Nucleus accumbens (tissue), 56 donors: ENCODE results near the gene STK32C.
"Not testable (repeated sequence)": the region's sequence is repeated elsewhere in the genome, so short reads cannot be mapped to it uniquely, and the experiment has no call there.

Experiments used
- DNase-seq, 56 donors: peaks; one replicate each; lab custom pipeline; 2025; lab: John Stamatoyannopoulos, UW

The STK32C gene

DNA sequence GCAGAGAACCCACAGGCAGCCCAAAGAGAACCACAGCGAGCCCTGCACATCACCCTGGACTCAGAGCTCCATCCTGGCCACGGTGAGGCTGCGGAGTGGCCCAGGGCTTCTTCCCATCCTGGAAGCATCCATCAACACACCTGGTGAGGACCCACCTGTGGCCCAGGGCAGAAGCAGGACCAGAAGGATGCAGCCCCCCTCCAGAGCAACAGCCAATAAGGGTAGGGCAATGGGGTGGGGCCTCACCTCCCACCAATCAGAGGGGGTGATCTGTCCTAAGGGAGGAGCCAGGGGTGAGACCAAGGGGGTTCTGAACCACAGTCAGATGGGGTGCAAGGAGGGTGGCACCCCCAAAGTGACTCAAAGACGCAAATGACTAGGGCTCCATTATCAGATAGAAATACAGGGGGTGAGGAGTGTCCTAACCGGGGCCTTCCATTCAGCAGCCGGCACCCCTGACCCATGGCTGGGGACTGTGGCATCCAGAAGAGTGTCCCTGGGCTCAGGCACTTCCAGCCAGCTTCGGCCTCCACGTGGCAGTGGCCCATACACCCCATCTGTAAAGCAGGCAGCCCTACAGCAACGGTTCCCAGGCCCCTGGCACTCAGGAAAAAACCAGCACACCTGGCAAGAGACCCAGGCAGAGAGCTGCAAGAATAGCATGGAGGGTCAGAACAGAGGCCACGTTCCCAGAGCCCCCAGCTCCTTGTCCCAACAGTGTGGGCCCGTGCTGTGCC lies 36.9 kb downstream of the STK32C start:
- DNase-seq: no peak

DNA sequence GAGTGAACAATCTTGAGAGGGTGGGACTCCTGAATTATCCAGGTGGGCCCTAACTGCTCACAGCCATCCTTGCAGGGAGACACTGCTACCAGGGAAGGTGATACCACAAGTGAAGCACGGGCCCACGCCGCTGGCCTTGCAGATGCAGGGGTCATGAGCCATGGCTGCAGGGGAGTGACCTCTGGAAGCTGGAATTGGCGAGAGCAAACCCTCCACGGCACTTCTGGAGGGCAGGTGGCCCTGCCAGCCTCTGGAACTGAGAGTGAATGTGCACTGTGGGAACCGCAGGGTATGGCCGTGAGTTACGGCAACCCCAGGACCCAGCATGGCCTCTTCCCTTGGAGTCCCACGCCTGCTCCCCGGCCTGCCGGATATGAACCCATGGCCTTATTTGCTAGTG lies 37.5 kb downstream of the STK32C start:
- no peak for DNase-seq

DNA sequence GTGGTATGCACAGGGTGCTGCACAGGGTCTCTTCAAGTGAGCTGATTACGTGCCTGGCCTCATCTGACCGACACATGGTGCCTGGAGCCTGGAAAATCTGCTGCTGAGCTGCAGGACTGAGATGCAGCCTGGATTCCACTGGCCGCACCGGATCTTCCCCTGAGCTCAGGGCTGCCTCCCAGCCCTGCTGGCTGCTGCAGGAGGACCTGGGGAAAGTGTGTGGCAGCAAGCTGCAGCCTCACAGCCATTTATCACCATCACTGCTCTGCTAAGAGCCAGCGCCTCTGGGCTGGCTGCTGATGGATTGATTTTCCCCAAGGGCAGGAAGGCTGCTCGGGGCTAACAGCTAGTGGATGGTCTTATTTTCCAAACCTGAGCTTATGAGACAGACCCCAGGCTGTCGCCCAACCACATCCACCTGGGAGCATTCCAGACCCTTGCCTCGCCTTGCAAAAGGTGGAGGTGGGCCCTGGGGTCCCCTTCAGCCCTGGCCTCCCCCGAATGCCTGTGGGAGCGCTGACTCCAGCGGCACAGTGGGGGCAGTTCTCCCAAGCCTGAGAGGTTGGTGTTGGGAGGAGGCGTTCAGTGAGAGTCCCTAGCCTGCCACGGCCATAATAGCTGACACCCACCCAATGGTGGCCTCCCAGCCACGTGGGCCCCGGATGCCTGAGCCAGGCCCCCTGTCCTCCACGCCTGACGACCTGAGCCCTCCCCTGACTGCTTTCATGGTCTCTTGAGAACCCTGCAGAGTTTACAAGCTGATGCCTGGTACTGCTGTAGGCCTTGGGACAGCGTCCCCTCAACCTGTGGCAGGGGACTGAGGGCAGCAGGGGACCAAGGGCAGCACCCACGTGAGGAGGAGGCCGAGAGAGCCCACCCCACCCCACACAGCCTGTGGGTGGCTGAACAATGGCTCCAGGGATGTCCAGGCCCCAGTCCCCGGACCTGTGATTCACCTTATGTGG lies 38.2 kb downstream of the STK32C start:
- DNase-seq: no peak

DNA sequence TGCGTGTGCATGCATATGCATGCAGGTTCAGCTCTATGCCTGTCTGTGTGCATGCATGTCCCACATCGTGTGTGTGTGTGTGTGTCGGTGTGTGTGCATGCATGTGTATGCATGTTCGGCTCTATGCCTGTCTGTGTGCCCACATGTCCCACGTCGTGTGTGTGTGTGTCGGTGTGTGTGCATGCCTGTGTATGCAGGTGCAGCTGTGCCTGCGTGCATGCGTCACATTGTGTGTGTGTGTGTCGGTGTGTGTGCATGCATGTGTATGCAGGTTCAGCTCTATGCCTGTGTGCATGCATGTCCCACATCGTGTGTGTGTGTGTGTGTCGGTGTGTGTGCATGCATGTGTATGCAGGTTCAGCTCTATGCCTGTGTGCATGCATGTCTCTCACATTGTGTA lies 39.8 kb downstream of the STK32C start:
- not testable (repeated sequence) for DNase-seq

DNA sequence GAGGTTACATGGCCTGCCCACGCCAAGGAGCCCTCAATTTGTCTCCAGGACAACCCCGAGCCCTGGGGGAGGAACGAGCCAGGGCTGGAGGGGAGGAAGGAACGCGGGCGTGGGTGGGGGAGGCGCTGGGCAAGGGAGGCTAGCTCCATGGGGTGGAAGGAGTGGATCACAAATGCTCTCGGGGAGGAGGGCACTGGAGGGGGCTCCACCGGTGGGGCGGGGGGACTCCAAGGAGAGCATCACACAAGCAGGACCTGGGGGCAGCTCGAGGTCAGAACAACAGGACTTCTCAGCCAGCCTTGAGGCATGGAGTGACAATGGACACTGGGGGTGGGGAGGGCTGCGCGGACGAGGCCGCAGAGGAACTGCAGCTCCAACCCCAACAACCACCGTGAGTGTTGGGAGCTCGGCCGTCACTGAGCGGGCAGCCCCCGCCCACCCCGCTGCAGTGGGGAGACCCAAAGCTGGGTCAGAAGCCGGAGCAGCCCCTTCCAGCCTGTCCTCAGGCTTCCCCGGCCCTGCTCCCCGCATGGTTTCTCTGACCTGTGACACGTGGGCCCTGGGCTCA lies 41.1 kb downstream of the STK32C start:
- no peak for DNase-seq

DNA sequence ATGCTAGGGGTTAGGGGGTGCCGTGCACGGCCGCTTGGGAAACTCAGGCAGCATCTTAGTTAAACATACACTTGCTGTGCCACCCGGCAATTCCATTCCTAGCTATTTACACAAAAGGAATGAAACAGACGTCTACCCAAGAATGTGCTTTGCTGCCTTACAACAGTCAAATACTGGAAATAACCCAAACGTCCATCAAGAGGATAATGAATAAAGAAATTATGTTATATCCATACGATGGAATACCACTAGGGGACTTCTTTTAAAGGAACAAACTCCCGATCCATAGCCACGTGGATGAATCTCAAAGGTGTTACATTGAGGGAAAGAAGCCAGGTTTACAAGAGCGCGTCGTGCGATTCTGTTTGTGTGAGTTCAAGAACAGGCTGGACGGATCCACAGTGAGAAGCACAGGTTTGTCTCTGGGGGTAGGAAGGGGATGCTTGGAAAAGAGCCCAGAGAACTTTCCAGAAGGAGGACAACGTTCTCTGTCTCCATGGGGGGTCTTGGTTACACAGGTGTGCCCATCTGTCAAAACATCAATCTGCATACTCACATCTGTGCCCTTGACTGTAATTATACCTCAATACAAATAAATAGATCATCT lies 41.8 kb downstream of the STK32C start:
- DNase-seq: no peak

DNA sequence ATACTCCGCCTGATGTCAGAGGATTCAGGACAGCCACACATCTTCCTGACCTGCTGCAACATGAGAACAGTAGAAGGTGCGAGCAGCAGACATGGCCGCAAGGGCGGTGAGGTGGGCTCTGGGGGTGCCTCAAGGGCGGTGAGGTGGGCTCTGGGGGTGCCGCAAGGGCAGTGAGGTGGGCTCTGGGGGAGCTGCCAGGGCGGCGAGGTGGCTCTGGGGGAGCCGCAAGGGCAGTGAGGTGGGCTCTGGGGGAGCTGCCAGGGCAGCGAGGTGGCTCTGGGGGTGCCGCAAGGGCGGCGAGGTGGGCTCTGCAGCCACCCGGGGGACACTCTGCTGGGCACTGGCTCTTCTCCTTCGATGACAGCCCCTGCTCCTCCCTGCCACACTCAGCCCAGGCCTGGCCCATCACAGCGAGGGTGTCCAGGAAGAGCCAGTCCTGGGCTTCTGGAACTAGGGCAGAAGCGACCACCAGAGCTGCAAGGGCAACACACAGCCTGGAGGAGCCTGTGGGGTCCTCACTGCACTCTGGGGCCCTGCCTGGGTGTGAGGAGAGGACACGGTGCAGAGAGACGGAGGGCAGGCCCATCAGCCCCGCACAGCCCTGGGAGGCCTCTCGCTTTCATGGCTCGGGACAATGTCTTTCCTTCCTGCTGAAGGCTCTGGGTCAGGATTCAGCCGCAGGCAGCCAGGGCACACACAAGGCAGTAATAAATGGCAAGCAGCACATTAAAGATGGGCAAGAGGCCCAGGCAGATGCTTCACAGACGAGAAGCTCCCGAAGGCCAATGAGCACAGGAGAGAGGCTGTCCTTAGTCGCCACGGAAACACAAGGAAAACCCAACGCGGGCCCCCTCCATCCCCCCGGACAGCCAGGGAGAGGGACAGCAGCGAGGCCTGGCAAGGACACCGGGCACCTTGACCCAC lies 42.5 kb downstream of the STK32C start:
- peak in 1 of 56 donors; percentile 29 for DNase-seq

DNA sequence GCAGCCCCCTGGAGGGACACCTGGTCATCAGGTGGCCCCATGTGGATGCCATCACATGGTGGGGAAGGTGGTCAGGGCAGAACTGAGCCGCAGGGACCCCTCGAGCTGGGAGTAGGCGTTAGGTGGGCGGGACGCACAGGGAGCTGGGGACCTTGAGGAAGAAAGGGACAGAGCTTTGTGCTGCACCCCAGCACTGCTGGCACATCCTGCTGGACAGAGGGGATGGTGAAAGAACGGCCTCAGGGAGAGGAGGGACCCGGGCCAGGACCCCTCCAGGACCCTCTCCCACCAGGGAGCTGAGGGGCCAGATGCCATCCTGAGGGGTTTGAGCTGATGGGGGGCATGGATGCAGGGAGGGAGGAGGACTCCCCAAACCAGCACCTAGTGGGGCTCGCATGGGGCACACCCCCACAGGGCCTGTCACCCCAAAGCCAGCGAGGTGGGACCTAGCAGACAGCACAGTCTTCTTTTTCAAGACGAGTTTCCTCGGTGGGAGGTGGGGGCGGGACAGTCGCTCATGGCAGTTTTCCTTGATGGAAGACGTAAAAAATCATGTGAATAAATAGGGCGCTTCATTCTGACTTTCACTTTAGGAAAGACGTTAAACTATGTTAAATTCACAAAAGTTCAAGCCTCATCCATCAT lies 43.3 kb downstream of the STK32C start:
- DNase-seq: no peak

DNA sequence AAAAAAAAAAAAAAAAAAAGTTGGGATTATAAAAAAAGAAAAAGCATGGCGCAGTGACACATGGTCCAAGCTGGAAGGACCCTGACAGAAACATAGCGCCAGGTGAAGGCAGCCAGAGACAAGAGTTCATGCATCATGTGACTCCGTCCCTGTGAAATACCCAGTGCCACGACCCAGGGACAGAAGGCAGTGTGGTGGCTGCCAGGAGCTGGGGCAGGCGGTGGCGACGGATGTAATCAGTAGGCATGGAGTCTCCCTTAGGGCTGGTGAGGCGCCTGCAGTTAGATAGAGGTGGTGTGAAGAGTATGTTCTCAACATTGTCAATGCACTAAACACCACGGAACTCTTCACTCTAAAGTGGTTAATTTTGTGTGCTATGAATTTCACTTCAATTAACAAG lies 43.9 kb downstream of the STK32C start:
- no peak for DNase-seq

DNA sequence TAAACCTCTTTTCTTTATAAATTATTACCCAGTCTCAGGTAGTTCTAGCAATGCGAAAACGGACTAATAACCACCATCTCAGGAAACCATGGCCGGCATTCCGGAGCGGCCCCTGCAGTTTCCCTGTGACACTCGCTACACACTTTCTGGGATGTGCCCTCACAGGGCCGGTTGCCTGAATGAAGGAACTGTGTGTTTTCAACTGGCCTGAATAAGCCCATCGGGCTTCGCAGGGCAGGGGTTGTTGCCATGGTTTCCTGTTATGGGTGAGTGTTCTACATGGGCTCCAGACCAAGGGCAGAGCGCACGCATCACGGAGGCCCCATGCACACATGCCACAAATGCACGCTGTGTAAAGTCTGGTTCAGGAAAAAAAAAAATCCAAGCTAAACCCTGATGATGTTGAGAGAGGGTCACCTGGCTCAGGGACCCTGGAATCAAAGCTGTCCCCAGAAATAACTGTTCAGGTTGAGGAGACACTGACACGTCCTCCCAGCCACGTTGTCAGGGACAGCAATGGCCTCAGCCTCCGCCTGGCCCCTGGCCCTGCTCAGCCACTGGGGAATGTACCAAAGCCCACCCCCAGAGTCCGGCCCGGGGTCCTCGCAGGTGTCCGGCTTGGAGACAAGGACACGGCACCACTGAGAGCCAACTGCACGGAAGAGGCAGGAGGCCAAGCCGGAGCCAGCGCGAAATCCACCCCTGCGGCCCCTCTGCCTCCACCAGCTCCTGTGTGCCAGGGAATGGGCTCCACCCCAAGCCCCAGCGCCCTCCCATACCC lies 47.9 kb downstream of the STK32C start:
- no peak for DNase-seq

DNA sequence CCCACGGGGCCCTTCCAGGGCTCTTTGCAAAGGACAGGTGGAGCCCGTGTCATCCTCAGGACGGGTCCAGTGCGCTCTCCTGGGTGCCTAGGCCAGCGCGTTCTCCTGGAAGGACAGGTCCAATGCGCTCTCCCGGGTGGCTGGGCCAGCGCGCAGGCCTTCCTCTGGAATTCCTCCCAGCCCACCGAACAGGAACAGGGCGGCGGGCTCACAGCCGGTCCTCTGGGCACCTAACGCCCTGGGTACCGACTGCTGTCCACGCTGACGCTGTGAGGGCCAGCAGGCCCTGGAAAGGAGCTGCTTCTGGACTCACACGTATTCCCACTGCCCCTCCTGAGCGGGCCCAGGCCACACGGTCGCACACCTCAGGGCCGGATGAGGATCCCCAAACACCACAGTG lies 49.3 kb downstream of the STK32C start:
- DNase-seq: no peak

DNA sequence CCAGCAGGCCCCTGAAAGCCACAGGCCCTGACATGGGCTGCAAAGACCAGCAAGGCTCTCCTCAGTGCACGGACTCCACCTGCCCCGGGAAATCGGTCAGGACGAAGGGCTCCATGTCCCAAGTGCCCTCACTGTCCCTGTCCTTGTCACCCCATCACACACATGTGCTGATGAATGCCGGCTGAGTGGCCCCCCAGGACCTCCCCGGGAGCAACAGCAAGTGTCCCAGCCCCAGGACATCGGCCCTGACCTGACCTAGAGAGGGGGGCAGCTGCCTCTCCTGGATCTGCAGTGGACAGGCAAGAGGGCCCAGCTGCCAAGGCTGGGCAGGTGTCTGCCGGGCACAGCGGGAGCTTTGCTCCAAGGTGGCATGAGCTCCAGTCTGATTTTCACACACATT lies 49.8 kb downstream of the STK32C start:
- no peak for DNase-seq

DNA sequence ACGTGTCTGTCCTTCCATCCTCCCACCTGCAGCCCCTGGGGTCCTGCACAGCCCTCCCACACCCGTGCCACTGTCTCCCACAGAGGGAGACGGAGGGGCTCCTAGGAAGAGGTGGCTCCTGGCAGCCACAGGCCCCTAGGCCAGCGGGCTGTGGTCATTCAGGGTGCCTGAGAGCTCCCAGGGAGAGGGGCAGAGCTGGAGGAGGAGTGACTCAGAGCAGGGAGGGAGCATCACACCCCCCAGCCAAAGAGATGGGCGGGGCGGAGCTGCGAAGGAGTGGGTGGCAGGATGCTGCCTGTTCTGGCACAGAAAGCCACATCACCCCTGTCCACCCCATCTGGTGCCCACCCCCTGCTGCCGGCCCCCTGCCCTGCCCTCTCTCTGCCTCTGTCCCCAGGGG lies 50.5 kb downstream of the STK32C start:
- peak in 15 of 56 donors; percentile 9 to 60 (median 25) for DNase-seq

DNA sequence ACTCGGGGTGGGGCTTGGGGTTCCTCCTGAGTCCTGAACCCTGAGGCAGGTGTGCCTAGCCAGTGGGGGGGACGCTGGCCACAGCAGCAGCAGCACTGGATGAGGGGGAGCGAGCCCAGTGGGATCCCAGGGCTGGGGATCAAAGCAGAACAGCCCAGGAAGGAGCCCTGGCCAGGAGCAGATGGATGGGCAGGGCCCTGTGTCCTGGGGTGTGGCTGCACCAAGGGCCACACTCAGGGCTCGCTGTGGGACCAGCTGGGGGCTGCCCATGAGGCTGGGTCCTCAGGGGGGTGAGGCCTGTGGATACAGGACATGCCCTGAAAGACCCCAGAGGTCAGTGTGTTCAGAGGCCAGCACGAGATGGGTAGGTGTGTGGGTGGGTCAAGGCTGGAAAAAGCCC lies 50.9 kb downstream of the STK32C start:
- DNase-seq: no peak

DNA sequence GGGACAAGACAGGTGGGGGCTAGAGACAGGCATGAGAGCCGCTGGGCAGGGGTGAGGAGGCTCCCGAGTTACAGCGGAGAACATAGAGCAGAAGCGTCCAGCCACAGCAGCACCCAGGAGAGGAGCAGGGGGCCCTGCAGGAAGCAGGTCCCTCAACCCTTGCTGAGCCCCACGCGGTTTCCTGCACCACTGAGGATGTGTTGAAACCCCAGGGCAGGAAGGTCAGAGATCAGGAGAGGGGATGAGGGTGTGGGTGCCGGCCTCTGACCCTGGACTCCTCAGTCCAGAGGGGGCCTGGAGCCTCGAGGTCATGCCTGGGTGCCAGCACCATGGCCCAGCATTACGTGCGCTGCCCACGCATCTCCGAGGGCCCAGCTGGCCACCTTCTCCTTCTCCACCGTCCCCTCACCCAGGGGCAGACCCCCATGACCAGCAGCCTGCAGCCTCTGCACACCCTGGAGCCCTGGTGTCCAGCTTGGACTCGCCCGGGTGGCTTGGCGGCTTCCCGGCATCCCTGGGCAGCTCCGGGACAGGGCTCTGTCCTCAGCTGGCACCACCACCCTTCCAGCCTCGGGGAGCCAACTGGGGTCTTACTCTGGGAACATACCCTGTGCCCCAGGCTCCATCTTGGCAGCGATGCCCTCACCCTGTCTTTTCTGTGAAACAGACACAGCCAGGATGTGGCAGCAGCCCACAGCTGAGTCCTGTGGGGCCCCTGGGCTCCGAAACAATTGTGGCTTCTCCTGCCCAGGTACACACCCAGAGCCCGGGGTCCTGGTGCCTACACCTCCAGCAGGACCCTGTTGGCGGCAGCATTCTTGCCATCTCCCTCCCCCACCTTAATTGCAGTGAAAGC lies 52.0 kb downstream of the STK32C start:
- DNase-seq: no peak

DNA sequence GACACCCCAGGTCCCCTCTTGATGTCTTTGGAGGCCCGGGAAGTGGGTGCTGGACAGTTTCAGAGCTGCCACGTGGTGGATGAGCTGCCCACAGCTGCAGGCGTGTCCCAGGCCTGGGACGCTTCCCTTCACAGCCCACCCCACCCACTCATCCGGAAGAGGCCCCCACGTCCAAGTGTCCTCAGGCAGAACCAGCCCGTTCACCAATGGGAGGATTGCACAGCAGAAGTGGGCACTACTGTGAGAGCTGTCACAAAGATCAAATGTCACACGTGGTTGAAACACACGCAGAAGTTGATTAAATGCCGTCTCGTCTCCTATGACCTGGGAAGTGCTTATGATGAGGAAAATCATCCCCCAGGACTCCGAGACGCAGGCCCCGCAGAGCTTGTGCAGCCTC lies 52.9 kb downstream of the STK32C start:
- DNase-seq: no peak

DNA sequence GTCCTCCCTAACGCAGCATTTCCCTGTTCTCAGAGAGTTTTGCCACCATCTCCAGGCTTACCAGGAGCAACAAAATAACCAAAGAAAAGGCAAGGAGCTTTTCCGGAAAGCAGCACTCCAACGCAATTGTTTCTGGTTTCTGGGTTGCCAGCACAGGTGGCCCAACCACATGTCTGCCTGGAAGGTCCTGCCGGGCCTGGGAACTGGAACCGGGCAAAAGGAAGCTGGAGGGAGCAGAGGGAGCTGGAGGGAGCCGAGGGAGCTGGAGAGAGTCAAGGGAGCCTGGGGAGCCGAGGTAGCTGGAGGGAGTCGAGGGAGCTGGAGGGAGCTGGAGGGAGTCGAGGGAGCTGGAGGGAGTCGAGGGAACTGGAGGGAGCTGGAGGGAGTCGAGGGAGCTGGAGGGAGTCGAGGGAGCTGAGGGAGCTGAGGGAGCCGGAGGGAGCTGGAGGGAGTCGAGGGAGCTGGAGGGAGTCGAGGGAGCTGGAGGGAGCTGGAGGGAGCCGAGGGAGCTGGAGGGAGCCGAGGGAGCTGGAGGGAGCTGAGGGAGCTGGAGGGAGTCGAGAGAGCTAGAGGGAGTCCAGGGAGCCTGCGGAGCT lies 54.6 kb downstream of the STK32C start:
- DNase-seq: no peak
